ENCODE measurements around the gene UNC45B.

The UNC45B gene

DNA sequence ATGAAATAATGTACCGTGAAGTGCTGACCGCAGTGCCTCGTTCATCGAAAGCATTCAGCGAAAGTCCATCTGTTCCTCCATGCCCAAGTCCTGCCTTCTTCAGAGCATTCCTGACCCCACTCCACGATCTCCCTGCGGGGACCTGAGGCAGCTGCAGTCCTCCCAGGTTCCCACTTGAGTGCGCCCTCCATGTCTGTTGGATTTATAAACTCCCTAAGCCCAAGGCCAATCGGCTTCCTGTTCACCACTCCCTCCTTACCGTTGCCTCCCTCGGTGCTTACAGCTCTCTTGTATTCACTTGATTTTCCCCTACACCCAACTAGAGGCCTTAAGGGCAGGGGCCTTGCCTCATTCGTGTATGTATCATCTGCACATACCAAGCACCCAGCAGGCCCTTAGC, 30.8 kb upstream of the UNC45B start:
- TF ChIP-seq, protein P1, sequence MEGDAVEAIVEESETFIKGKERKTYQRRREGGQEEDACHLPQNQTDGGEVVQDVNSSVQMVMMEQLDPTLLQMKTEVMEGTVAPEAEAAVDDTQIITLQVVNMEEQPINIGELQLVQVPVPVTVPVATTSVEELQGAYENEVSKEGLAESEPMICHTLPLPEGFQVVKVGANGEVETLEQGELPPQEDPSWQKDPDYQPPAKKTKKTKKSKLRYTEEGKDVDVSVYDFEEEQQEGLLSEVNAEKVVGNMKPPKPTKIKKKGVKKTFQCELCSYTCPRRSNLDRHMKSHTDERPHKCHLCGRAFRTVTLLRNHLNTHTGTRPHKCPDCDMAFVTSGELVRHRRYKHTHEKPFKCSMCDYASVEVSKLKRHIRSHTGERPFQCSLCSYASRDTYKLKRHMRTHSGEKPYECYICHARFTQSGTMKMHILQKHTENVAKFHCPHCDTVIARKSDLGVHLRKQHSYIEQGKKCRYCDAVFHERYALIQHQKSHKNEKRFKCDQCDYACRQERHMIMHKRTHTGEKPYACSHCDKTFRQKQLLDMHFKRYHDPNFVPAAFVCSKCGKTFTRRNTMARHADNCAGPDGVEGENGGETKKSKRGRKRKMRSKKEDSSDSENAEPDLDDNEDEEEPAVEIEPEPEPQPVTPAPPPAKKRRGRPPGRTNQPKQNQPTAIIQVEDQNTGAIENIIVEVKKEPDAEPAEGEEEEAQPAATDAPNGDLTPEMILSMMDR (IDR thresholded peaks at IDR 0.05; ENCODE audit: control insufficient read depth, insufficient read depth, low read depth, low read length, missing control alignments) = no peak
- no peak for DNase-seq (ENCODE audit: low read depth)
- no peak overlapping the region for H3K4me3 ChIP-seq (ENCODE audit: control insufficient read depth, low read depth, low read length)

DNA sequence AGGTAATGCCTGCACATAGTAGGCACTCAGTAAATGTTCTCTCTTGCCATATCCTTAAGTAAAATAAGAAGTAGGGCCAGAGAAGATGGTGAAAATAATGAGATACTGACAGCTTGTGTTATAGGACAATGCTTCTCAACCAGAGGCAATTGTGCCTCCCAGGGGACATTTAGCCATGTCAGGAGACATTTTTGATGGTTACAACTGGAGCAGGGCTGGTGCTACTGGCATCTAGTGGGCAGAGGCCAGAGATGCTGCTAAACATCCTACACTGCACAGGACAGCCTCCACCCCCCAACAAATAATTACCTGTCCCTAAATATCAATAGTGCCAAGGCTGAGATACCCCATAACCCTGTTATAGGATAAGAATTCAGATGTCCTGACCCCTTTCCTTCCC, 29.6 kb upstream of the UNC45B start:
- TF ChIP-seq, protein P1 (IDR thresholded peaks at IDR 0.05; ENCODE audit: control insufficient read depth, insufficient read depth, low read depth, low read length, missing control alignments) = peak; percentile 34
- DNase-seq (ENCODE audit: low read depth) = no peak
- H3K4me3 ChIP-seq (ENCODE audit: control insufficient read depth, low read depth, low read length) = no peak overlapping the region

DNA sequence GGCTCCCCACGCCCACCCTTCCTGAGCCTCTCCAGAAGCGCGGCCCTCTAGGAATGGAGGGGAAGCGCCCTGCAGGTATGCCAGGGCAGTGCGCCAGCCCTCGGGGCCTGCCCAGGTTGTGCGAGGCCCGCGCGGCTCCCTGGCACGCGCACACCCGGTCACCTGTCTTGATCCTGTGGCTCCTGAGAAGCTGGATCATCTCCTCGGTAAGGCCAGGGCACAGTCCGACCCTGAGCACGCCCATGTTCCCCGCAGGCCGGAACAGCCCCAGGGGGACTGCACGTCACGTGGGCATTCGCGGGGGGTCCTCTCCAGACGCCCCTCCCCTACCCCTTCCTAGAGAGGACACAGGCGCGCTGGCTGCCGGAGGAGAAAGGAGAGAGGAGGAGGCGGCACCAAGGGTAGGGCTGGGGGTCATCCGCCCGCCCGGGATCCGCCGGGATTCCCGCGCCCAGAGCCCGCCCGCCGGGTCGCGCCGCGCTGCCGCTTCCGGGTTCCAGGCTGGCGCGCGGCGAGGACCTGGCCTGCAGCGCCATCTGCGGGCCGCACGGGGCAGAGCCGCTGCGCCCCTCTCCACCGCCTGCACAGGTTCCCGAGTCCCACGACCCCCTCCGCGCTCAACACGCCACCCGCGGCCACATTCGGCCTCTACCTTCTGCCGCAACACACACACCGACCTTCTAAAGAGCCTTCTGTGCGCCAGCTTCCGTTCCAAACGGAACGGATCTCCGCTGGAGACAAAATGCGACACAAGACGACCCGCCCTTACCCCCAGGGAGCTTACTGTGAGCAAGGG, 28.0 kb upstream of the UNC45B start, which contains the start of gene RAD51D:
Gene RAD51D (minus strand): TSS at position 491 of the 796 bp plus-strand sequence. CDS start 247 bp downstream, at position 244.
- DNase-seq (ENCODE audit: low read depth) = no peak
- peak within 1 kb of the TSS; percentile 98 for H3K4me3 ChIP-seq (ENCODE audit: control insufficient read depth, low read depth, low read length)
- TF ChIP-seq, protein P1 (IDR thresholded peaks at IDR 0.05; ENCODE audit: control insufficient read depth, insufficient read depth, low read depth, low read length, missing control alignments) = peak; percentile 73

DNA sequence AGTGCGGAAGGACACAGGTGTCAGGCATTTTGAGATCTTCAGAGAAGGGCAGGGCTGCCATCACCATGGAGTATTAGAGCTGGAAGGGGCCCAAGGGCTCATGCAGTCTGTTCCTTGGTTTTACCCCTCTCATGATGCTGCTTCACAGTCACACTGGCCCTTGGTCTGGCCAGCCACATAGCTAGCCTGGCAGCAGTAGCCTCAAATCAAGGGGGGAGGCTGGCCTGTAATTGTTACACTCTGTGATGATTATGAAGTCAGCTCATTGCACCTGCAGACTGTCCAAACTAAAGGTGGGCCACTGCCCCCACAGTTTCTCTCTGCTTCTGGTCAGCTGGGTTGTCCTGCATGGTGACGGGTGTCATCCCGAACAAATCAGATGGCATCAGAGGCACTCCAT, 26.3 kb upstream of the UNC45B start, which contains the start of gene FNDC8:
Gene FNDC8 (plus strand): TSS at position 301 of the 400 bp plus-strand sequence. CDS start 79 bp downstream, at position 380.
- no peak within 1 kb of the TSS for H3K4me3 ChIP-seq (ENCODE audit: control insufficient read depth, low read depth, low read length)
- DNase-seq (ENCODE audit: low read depth) = no peak
- TF ChIP-seq, protein P1 (IDR thresholded peaks at IDR 0.05; ENCODE audit: control insufficient read depth, insufficient read depth, low read depth, low read length, missing control alignments) = no peak

DNA sequence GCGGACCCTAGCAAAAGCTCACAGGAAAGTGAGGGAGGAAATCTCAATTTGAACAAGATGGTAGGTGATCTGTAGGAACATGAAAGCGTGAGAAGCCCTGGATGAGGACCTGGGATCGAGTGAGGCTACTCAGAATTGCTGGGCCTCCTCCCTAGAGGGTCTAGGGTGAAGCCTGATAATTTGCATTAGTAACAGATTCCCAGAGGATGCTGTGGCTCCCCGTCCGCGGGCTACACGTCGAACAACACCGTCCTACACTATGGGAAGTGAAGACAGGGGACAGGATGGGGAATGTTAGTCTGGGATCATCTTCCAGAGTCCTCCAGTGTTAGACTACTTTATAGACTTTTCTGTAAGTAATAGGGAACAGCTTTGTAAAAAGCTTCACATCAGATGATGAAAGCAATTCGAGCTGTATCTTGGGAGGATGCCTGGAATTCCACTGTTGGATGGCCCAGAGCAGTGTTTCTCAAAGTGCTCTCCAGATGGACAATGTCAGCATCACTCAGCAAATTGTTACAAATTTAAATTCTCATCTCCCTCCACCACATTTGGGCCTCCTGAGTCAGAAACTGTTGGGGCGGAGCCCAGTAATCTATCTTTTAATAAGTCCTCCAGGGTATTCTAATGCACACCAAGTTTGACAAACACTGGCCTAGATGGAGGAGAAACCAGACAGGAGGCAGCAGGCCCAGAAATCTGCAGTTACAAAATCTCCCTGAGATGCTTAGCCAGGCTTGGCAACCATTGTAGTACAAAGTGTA, 19.7 kb upstream of the UNC45B start:
- peak; percentile 75 for DNase-seq (ENCODE audit: low read depth)
- TF ChIP-seq, protein P1 (IDR thresholded peaks at IDR 0.05; ENCODE audit: control insufficient read depth, insufficient read depth, low read depth, low read length, missing control alignments) = no peak

DNA sequence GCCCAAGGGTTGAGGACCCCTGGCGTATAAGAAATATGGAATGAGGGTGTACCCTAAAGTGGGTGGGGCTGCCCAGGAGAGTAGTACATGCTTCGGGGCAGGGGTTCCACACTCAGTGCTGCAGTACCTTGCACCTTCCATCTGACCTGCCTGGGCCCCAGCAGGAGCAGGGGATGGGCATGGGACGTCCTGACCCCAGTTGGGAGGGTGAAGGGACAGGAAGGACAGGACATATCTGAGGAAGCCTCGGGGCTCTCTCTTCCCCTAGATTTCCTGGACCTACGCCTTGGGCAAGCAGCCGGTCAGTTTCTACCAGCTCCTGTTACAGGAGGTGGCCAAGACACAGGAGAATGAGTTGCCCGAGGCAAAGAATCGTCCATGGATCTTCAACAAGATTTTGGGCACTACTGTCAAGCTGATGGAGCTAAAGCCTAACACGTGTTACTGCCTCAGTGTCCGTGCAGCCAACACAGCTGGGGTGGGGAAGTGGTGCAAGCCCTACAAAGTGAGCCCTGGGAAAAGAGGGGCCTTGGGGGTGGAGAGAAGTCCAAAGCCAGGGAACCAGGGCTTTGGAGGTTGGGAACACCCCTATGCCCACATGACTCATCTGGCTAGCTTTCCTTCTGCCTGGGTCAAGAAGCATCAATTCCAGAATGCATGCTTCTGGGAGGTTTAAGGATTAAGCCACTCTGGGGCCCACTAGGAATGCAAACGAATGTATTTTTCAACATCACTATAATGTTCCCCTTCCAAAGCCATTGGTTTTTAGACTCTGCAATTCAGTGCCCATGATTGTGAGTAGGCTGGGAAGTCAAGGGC, 18.3 kb upstream of the UNC45B start:
- no peak for DNase-seq (ENCODE audit: low read depth)
- TF ChIP-seq, protein P1 (IDR thresholded peaks at IDR 0.05; ENCODE audit: control insufficient read depth, insufficient read depth, low read depth, low read length, missing control alignments) = no peak
- no peak overlapping the region for H3K4me3 ChIP-seq (ENCODE audit: control insufficient read depth, low read depth, low read length)

More for the DNA sequence above, 19.7 kb upstream of the UNC45B start:
- no peak overlapping the region for H3K4me3 ChIP-seq (ENCODE audit: control insufficient read depth, low read depth, low read length)
